H9 (cell line): ENCODE data around the gene CCDC74A. TPM values are rescaled to one million over a fixed set of nuclear protein-coding genes. Genes with fewer than 3 reads are reported as not detected.
"Not testable (repeated sequence)": the region's sequence is repeated elsewhere in the genome, so short reads cannot be mapped to it uniquely, and the experiment has no call there.

Experiments used
- DNase-seq: peaks from one replicate; pipeline ENCODE4 v3.0.0-alpha.2; 2017
- H2AFZ ChIP-seq: one replicate; pipeline ENCODE4 v1.6.1; 2013; ENCODE audit warnings: mild to moderate bottlenecking, low read length, control low read depth, moderate library complexity
- H2AK5ac ChIP-seq: 2 replicates; pipeline ENCODE4 v1.6.1; 2013; ENCODE audit warnings: low read length, control low read depth, mixed read lengths; ENCODE audit not compliant: insufficient read length
- H2BK120ac ChIP-seq: one replicate; pipeline ENCODE4 v1.6.1; 2013; ENCODE audit warnings: low read depth, mild to moderate bottlenecking, low read length, control low read depth, inconsistent platforms; ENCODE audit not compliant: poor library complexity, severe bottlenecking
- H2BK12ac ChIP-seq: 2 replicates; pipeline ENCODE4 v1.6.1; 2013; ENCODE audit warnings: low read length, control low read depth, mixed read lengths, low read depth; ENCODE audit not compliant: insufficient read length
- H2BK15ac ChIP-seq: 2 replicates; pipeline ENCODE4 v1.6.1; 2013; ENCODE audit warnings: low read depth, low read length, control low read depth
- H2BK20ac ChIP-seq: one replicate; pipeline ENCODE4 v1.6.1; 2013; ENCODE audit warnings: low read depth, mild to moderate bottlenecking, low read length, control low read depth, inconsistent platforms; ENCODE audit not compliant: poor library complexity, severe bottlenecking
- H2BK5ac ChIP-seq: 2 replicates; pipeline ENCODE4 v1.6.1; 2013; ENCODE audit warnings: low read length, control low read depth, mixed read lengths; ENCODE audit not compliant: insufficient read length
- H3K14ac ChIP-seq: 2 replicates; pipeline ENCODE4 v1.6.1; 2013; ENCODE audit warnings: low read length, control low read depth; ENCODE audit not compliant: insufficient read depth
- H3K18ac ChIP-seq: 2 replicates; pipeline ENCODE4 v1.6.1; 2013; ENCODE audit warnings: low read depth, mild to moderate bottlenecking, mixed read lengths, low read length, control low read depth; ENCODE audit not compliant: insufficient read length
- H3K23ac ChIP-seq: 2 replicates; pipeline ENCODE4 v1.6.1; 2013; ENCODE audit warnings: low read length, control low read depth, mixed read lengths, low read depth; ENCODE audit not compliant: insufficient read length
- H3K23me2 ChIP-seq: 2 replicates; pipeline ENCODE4 v1.6.1; 2013; ENCODE audit warnings: low read depth, mild to moderate bottlenecking, mixed read lengths, low read length, control low read depth; ENCODE audit not compliant: insufficient read length, poor library complexity, severe bottlenecking
- H3K27ac ChIP-seq: 2 replicates; pipeline ENCODE4 v1.5.1; 2013; ENCODE audit warnings: low read length, control low read depth, mixed read lengths, low read depth; ENCODE audit not compliant: insufficient read length
- H3K27me3 ChIP-seq: 2 replicates; pipeline ENCODE4 v1.6.1; 2013; ENCODE audit warnings: low read length, control low read depth, inconsistent platforms; ENCODE audit not compliant: insufficient read depth
- H3K4ac ChIP-seq: 2 replicates; pipeline ENCODE4 v1.6.1; 2013; ENCODE audit warnings: low read depth, mild to moderate bottlenecking, control low read depth, inconsistent platforms, low read length, moderate library complexity
- H3K4me1 ChIP-seq: 2 replicates; pipeline ENCODE4 v1.6.1; 2013; ENCODE audit warnings: low read length, control low read depth, inconsistent platforms; ENCODE audit not compliant: insufficient read depth
- H3K4me2 ChIP-seq: 2 replicates; pipeline ENCODE4 v1.6.1; 2013; ENCODE audit warnings: low read length, control low read depth, mixed read lengths; ENCODE audit not compliant: insufficient read length, insufficient read depth
- H3K56ac ChIP-seq: 2 replicates; pipeline ENCODE4 v1.6.1; 2013; ENCODE audit warnings: low read depth, mild to moderate bottlenecking, mixed read lengths, low read length, control low read depth; ENCODE audit not compliant: insufficient read length
- H3K79me1 ChIP-seq: 2 replicates; pipeline ENCODE4 v1.6.1; 2013; ENCODE audit warnings: low read depth, mild to moderate bottlenecking, moderate library complexity, low read length, control low read depth, inconsistent platforms; ENCODE audit not compliant: insufficient read depth, poor library complexity, severe bottlenecking
- H3K79me2 ChIP-seq: 2 replicates; pipeline ENCODE4 v1.6.1; 2013; ENCODE audit warnings: low read length, control low read depth, inconsistent platforms; ENCODE audit not compliant: insufficient read depth
- H3K9ac ChIP-seq: 2 replicates; pipeline ENCODE4 v1.6.1; 2013; ENCODE audit warnings: low read length, control low read depth, mixed read lengths; ENCODE audit not compliant: insufficient read length; ENCODE audit errors: extremely low read depth
- H3K9me3 ChIP-seq: one replicate; pipeline ENCODE4 v1.6.1; 2013; ENCODE audit warnings: low read depth, low read length, inconsistent platforms; ENCODE audit not compliant: control insufficient read depth
- H3T11ph ChIP-seq: one replicate; pipeline ENCODE4 v1.6.1; 2013; ENCODE audit warnings: mild to moderate bottlenecking, low read length, control low read depth, inconsistent platforms
- H4K20me1 ChIP-seq: one replicate; pipeline ENCODE4 v1.6.1; 2013; ENCODE audit not compliant: control insufficient read depth, insufficient read length, insufficient read depth
- H4K5ac ChIP-seq: 2 replicates; pipeline ENCODE4 v1.6.1; 2013; ENCODE audit warnings: low read depth, mild to moderate bottlenecking, mixed read lengths, low read length, control low read depth; ENCODE audit not compliant: insufficient read length
- H4K8ac ChIP-seq: replicated peaks from 2 replicates; pipeline ENCODE4 v1.6.1; 2013; ENCODE audit warnings: low read length, control low read depth, mixed read lengths, low read depth; ENCODE audit not compliant: insufficient read length
- H4K91ac ChIP-seq: 2 replicates; pipeline ENCODE4 v1.6.1; 2013; ENCODE audit warnings: low read depth, mild to moderate bottlenecking, moderate library complexity, mixed read lengths, low read length, control low read depth; ENCODE audit not compliant: insufficient read length
- H3K27ac Mint-ChIP-seq, 3 experiments: 2 replicates in 2 of 3; 3 replicates in 1 of 3; pipeline ENCODE4 v1.8.0; 2020 to 2021; ENCODE audit warnings: mixed read lengths in 3 of 3, mild to moderate bottlenecking in 1 of 3, moderate library complexity in 1 of 3
- H3K27me3 Mint-ChIP-seq: 2 replicates; pipeline ENCODE4 v1.8.0; 2021; ENCODE audit warnings: low read depth, mild to moderate bottlenecking, moderate library complexity, mixed read lengths
- H3K36me3 Mint-ChIP-seq, 3 experiments: 2 replicates in 2 of 3; 3 replicates in 1 of 3; pipeline ENCODE4 v1.8.0; 2020 to 2021; ENCODE audit warnings: low read depth in 3 of 3, mixed read lengths in 3 of 3; ENCODE audit not compliant: insufficient read depth in 1 of 3
- H3K4me1 Mint-ChIP-seq, 2 experiments: 2 replicates each; pipeline ENCODE4 v1.8.0; 2020; ENCODE audit warnings: mixed read lengths in 2 of 2
- H3K4me3 Mint-ChIP-seq, 2 experiments: 2 replicates in 1 of 2; 3 replicates in 1 of 2; pipeline ENCODE4 v1.8.0; 2020 to 2021; ENCODE audit warnings: mild to moderate bottlenecking in 2 of 2, mixed read lengths in 2 of 2, moderate library complexity in 1 of 2
- H3K9me3 Mint-ChIP-seq, 2 experiments: 2 replicates in 1 of 2; 3 replicates in 1 of 2; pipeline ENCODE4 v1.8.0; 2020; ENCODE audit warnings: mild to moderate bottlenecking in 2 of 2, mixed read lengths in 2 of 2, moderate library complexity in 1 of 2
- WGBS: extraction: QIAGEN DNeasy Blood & Tissue Kit; methylation state at CpG from one replicate; pipeline ENCODE4 v1.1.7; 2013; ENCODE audit warnings: missing lambda C conversion rate, low lambda C conversion rate, mixed read lengths; ENCODE audit not compliant: insufficient read length; ENCODE audit errors: extremely low coverage; 5-methylcytosine and 5-hydroxymethylcytosine counted together
- long read RNA-seq: library from polyadenylated mRNA; unstranded; transcript quantifications from one replicate; pipeline ENCODE4 v2.0.0, GENCODE V29; 2020
- total RNA-seq: library from RNA; stranded (reverse); gene quantifications from 2 replicates; pipeline ENCODE4 v1.2.1, GENCODE V29; 2021

The CCDC74A gene
- 10.0 and 10.8 TPM in 2 replicates for total RNA-seq
- long read RNA-seq, transcript CCDC74A-202 (8 exons, 1,298 nt): minor isoform, 12 of 75 reads
- long read RNA-seq, transcript CCDC74A-201 (8 exons, 1,543 nt): major isoform, 16 of 75 reads
- long read RNA-seq, partial matches to known transcripts: 3 of 75 reads
- long read RNA-seq, other reads (novel, unspliced or antisense): 43 of 75 reads

GRCh38 chr2:131527131-131528001 is at the start of gene CCDC74A:
TSS of gene CCDC74A (plus strand) at chr2:131527888. CDS start at chr2:131527971, 83 bp downstream.
- H3K27ac Mint-ChIP-seq: peak within 1 kb of the TSS in 1 of 3 experiments; percentile 67; a peak in 1 of 7 replicates
- WGBS: no CpG with 5 or more reads among the region's 47 CpGs
- H3K14ac ChIP-seq: not testable (repeated sequence)

GRCh38 chr2:131478074-131478849 is 49.4 kb upstream of the CCDC74A start:
- not testable (repeated sequence) for H2BK20ac ChIP-seq, H3K79me2 ChIP-seq, H3K27ac Mint-ChIP-seq

More at GRCh38 chr2:131527131-131528001, at the start of gene CCDC74A:
- not testable (repeated sequence) for H2BK5ac ChIP-seq, H3K56ac ChIP-seq, H3K27ac ChIP-seq, H4K5ac ChIP-seq, H4K91ac ChIP-seq, H2BK120ac ChIP-seq, H4K20me1 ChIP-seq, H3K9me3 ChIP-seq, H3K9me3 Mint-ChIP-seq, H3K4ac ChIP-seq, H2BK15ac ChIP-seq, H3K27me3 ChIP-seq, H3K79me1 ChIP-seq, H3K79me2 ChIP-seq, H3K18ac ChIP-seq, H3K27me3 Mint-ChIP-seq, H3K4me1 Mint-ChIP-seq, H3K23ac ChIP-seq, H3K4me1 ChIP-seq, H4K8ac ChIP-seq, H3T11ph ChIP-seq, H3K23me2 ChIP-seq, H2BK12ac ChIP-seq, H2AK5ac ChIP-seq, H3K36me3 Mint-ChIP-seq, H2AFZ ChIP-seq, H3K9ac ChIP-seq, H2BK20ac ChIP-seq
- H3K4me2 ChIP-seq: peak within 1 kb of the TSS; percentile 53
- peak within 1 kb of the TSS; percentile 77 to 84 for H3K4me3 Mint-ChIP-seq
- DNase-seq: peak; percentile 77

More at GRCh38 chr2:131478074-131478849, 49.4 kb upstream of the CCDC74A start:
- H2AK5ac ChIP-seq, H3K4me3 Mint-ChIP-seq, H3K27me3 Mint-ChIP-seq, H3K9me3 ChIP-seq, H3K79me1 ChIP-seq, H3K9me3 Mint-ChIP-seq, H3K4me2 ChIP-seq, H3K4me1 Mint-ChIP-seq, DNase-seq, H4K8ac ChIP-seq, H3K23ac ChIP-seq, H4K20me1 ChIP-seq, H4K5ac ChIP-seq, H2BK5ac ChIP-seq, H3K4me1 ChIP-seq, H3T11ph ChIP-seq, H3K27me3 ChIP-seq, H3K27ac ChIP-seq, H2BK15ac ChIP-seq, H2BK12ac ChIP-seq, H4K91ac ChIP-seq, H2BK120ac ChIP-seq, H3K9ac ChIP-seq, H3K18ac ChIP-seq, H3K23me2 ChIP-seq, H3K14ac ChIP-seq, H3K56ac ChIP-seq, H2AFZ ChIP-seq, H3K4ac ChIP-seq: not testable (repeated sequence)
- no CpG with 5 or more reads among the region's 18 CpGs for WGBS
- H3K36me3 Mint-ChIP-seq: peaks cover 6 to 12% (median 8%) of the 10 kb centered on the region in 3 experiments; a peak in 5 of 7 replicates
